H9 (cell line): Measurements from ENCODE around the gene NAGLU. TPM values are rescaled to one million over a fixed set of nuclear protein-coding genes. Genes with fewer than 3 reads are reported as not detected.
A peak's percentile ranks its signal among the peaks of the same experiment; 100 is the strongest.

Experiments used
- DNase-seq: peaks from one replicate; pipeline ENCODE4 v3.0.0-alpha.2; 2017
- H2AFZ ChIP-seq: one replicate; pipeline ENCODE4 v1.6.1; 2013; ENCODE audit warnings: mild to moderate bottlenecking, low read length, control low read depth, moderate library complexity
- H2AK5ac ChIP-seq: 2 replicates; pipeline ENCODE4 v1.6.1; 2013; ENCODE audit warnings: low read length, control low read depth, mixed read lengths; ENCODE audit not compliant: insufficient read length
- H2BK120ac ChIP-seq: one replicate; pipeline ENCODE4 v1.6.1; 2013; ENCODE audit warnings: low read depth, mild to moderate bottlenecking, low read length, control low read depth, inconsistent platforms; ENCODE audit not compliant: poor library complexity, severe bottlenecking
- H2BK12ac ChIP-seq: 2 replicates; pipeline ENCODE4 v1.6.1; 2013; ENCODE audit warnings: low read length, control low read depth, mixed read lengths, low read depth; ENCODE audit not compliant: insufficient read length
- H2BK15ac ChIP-seq: 2 replicates; pipeline ENCODE4 v1.6.1; 2013; ENCODE audit warnings: low read depth, low read length, control low read depth
- H2BK20ac ChIP-seq: one replicate; pipeline ENCODE4 v1.6.1; 2013; ENCODE audit warnings: low read depth, mild to moderate bottlenecking, low read length, control low read depth, inconsistent platforms; ENCODE audit not compliant: poor library complexity, severe bottlenecking
- H2BK5ac ChIP-seq: 2 replicates; pipeline ENCODE4 v1.6.1; 2013; ENCODE audit warnings: low read length, control low read depth, mixed read lengths; ENCODE audit not compliant: insufficient read length
- H3K14ac ChIP-seq: 2 replicates; pipeline ENCODE4 v1.6.1; 2013; ENCODE audit warnings: low read length, control low read depth; ENCODE audit not compliant: insufficient read depth
- H3K18ac ChIP-seq: 2 replicates; pipeline ENCODE4 v1.6.1; 2013; ENCODE audit warnings: low read depth, mild to moderate bottlenecking, mixed read lengths, low read length, control low read depth; ENCODE audit not compliant: insufficient read length
- H3K23ac ChIP-seq: 2 replicates; pipeline ENCODE4 v1.6.1; 2013; ENCODE audit warnings: low read length, control low read depth, mixed read lengths, low read depth; ENCODE audit not compliant: insufficient read length
- H3K23me2 ChIP-seq: 2 replicates; pipeline ENCODE4 v1.6.1; 2013; ENCODE audit warnings: low read depth, mild to moderate bottlenecking, mixed read lengths, low read length, control low read depth; ENCODE audit not compliant: insufficient read length, poor library complexity, severe bottlenecking
- H3K27ac ChIP-seq: 2 replicates; pipeline ENCODE4 v1.5.1; 2013; ENCODE audit warnings: low read length, control low read depth, mixed read lengths, low read depth; ENCODE audit not compliant: insufficient read length
- H3K27me3 ChIP-seq: 2 replicates; pipeline ENCODE4 v1.6.1; 2013; ENCODE audit warnings: low read length, control low read depth, inconsistent platforms; ENCODE audit not compliant: insufficient read depth
- H3K4ac ChIP-seq: 2 replicates; pipeline ENCODE4 v1.6.1; 2013; ENCODE audit warnings: low read depth, mild to moderate bottlenecking, control low read depth, inconsistent platforms, low read length, moderate library complexity
- H3K4me1 ChIP-seq: 2 replicates; pipeline ENCODE4 v1.6.1; 2013; ENCODE audit warnings: low read length, control low read depth, inconsistent platforms; ENCODE audit not compliant: insufficient read depth
- H3K4me2 ChIP-seq: 2 replicates; pipeline ENCODE4 v1.6.1; 2013; ENCODE audit warnings: low read length, control low read depth, mixed read lengths; ENCODE audit not compliant: insufficient read length, insufficient read depth
- H3K56ac ChIP-seq: 2 replicates; pipeline ENCODE4 v1.6.1; 2013; ENCODE audit warnings: low read depth, mild to moderate bottlenecking, mixed read lengths, low read length, control low read depth; ENCODE audit not compliant: insufficient read length
- H3K79me1 ChIP-seq: 2 replicates; pipeline ENCODE4 v1.6.1; 2013; ENCODE audit warnings: low read depth, mild to moderate bottlenecking, moderate library complexity, low read length, control low read depth, inconsistent platforms; ENCODE audit not compliant: insufficient read depth, poor library complexity, severe bottlenecking
- H3K79me2 ChIP-seq: 2 replicates; pipeline ENCODE4 v1.6.1; 2013; ENCODE audit warnings: low read length, control low read depth, inconsistent platforms; ENCODE audit not compliant: insufficient read depth
- H3K9ac ChIP-seq: 2 replicates; pipeline ENCODE4 v1.6.1; 2013; ENCODE audit warnings: low read length, control low read depth, mixed read lengths; ENCODE audit not compliant: insufficient read length; ENCODE audit errors: extremely low read depth
- H3K9me3 ChIP-seq: one replicate; pipeline ENCODE4 v1.6.1; 2013; ENCODE audit warnings: low read depth, low read length, inconsistent platforms; ENCODE audit not compliant: control insufficient read depth
- H3T11ph ChIP-seq: one replicate; pipeline ENCODE4 v1.6.1; 2013; ENCODE audit warnings: mild to moderate bottlenecking, low read length, control low read depth, inconsistent platforms
- H4K20me1 ChIP-seq: one replicate; pipeline ENCODE4 v1.6.1; 2013; ENCODE audit not compliant: control insufficient read depth, insufficient read length, insufficient read depth
- H4K5ac ChIP-seq: 2 replicates; pipeline ENCODE4 v1.6.1; 2013; ENCODE audit warnings: low read depth, mild to moderate bottlenecking, mixed read lengths, low read length, control low read depth; ENCODE audit not compliant: insufficient read length
- H4K8ac ChIP-seq: replicated peaks from 2 replicates; pipeline ENCODE4 v1.6.1; 2013; ENCODE audit warnings: low read length, control low read depth, mixed read lengths, low read depth; ENCODE audit not compliant: insufficient read length
- H4K91ac ChIP-seq: 2 replicates; pipeline ENCODE4 v1.6.1; 2013; ENCODE audit warnings: low read depth, mild to moderate bottlenecking, moderate library complexity, mixed read lengths, low read length, control low read depth; ENCODE audit not compliant: insufficient read length
- H3K27ac Mint-ChIP-seq, 3 experiments: 2 replicates in 2 of 3; 3 replicates in 1 of 3; pipeline ENCODE4 v1.8.0; 2020 to 2021; ENCODE audit warnings: mixed read lengths in 3 of 3, mild to moderate bottlenecking in 1 of 3, moderate library complexity in 1 of 3
- H3K27me3 Mint-ChIP-seq: 2 replicates; pipeline ENCODE4 v1.8.0; 2021; ENCODE audit warnings: low read depth, mild to moderate bottlenecking, moderate library complexity, mixed read lengths
- H3K36me3 Mint-ChIP-seq, 3 experiments: 2 replicates in 2 of 3; 3 replicates in 1 of 3; pipeline ENCODE4 v1.8.0; 2020 to 2021; ENCODE audit warnings: low read depth in 3 of 3, mixed read lengths in 3 of 3; ENCODE audit not compliant: insufficient read depth in 1 of 3
- H3K4me1 Mint-ChIP-seq, 2 experiments: 2 replicates each; pipeline ENCODE4 v1.8.0; 2020; ENCODE audit warnings: mixed read lengths in 2 of 2
- H3K4me3 Mint-ChIP-seq, 2 experiments: 2 replicates in 1 of 2; 3 replicates in 1 of 2; pipeline ENCODE4 v1.8.0; 2020 to 2021; ENCODE audit warnings: mild to moderate bottlenecking in 2 of 2, mixed read lengths in 2 of 2, moderate library complexity in 1 of 2
- H3K9me3 Mint-ChIP-seq, 2 experiments: 2 replicates in 1 of 2; 3 replicates in 1 of 2; pipeline ENCODE4 v1.8.0; 2020; ENCODE audit warnings: mild to moderate bottlenecking in 2 of 2, mixed read lengths in 2 of 2, moderate library complexity in 1 of 2
- CTCF ChIP-seq: fragments of 200-600 bp; sonication (generic); conservative IDR thresholded peaks from 3 replicates; pipeline ENCODE4 v1.8.0; 2021; ENCODE audit warnings: antibody characterized with exemption, mild to moderate bottlenecking
- WGBS: extraction: QIAGEN DNeasy Blood & Tissue Kit; methylation state at CpG from one replicate; pipeline ENCODE4 v1.1.7; 2013; ENCODE audit warnings: missing lambda C conversion rate, low lambda C conversion rate, mixed read lengths; ENCODE audit not compliant: insufficient read length; ENCODE audit errors: extremely low coverage; 5-methylcytosine and 5-hydroxymethylcytosine counted together
- total RNA-seq: library from RNA; stranded (reverse); gene quantifications from 2 replicates; pipeline ENCODE4 v1.2.1, GENCODE V29; 2021

NAGLU gene
- total RNA-seq, 1 experiment from 2014 or later: 23.5 TPM

- no peak overlapping the region for H3K18ac ChIP-seq
- H4K91ac ChIP-seq: no peak overlapping the region
- peaks cover 7% of the 10 kb centered on the region; the same call in 1 of the 2 replicates for H3K79me2 ChIP-seq
- H2AK5ac ChIP-seq: no peak overlapping the region
- H3T11ph ChIP-seq: no peak overlapping the region
- no peak overlapping the region for H3K14ac ChIP-seq
- no peak for DNase-seq
- Mint-ChIP-seq H3K27ac (no peak overlapping the region), H3K4me1 (peaks cover 17 to 25% of the 10 kb centered on the region in 2 experiments), H3K27me3 (no peaks in the 10 kb centered on the region), H3K9me3 (no peaks in the 10 kb centered on the region), H3K4me3 (peak overlapping the region; percentile 94 to 95), H3K36me3 (peaks cover 6 to 38% (median 30%) of the 10 kb centered on the region in 3 experiments)
- no peak overlapping the region for H3K4ac ChIP-seq
- H3K27ac ChIP-seq: no peak overlapping the region
- peaks cover 2% of the 10 kb centered on the region; the same call in 1 of the 2 replicates for H3K4me1 ChIP-seq
- no peak overlapping the region for H3K56ac ChIP-seq
- TF ChIP-seq CTCF: no peak
- H2BK120ac ChIP-seq: no peak overlapping the region
- no peak overlapping the region for H4K5ac ChIP-seq
- no peak overlapping the region for H3K4me2 ChIP-seq
- no peaks in the 10 kb centered on the region for H4K20me1 ChIP-seq
- H2AFZ ChIP-seq: no peak overlapping the region
- H3K23me2 ChIP-seq: peaks cover 16% of the 10 kb centered on the region
- H2BK20ac ChIP-seq: no peak overlapping the region
- H3K9ac ChIP-seq: no peak overlapping the region
- no peak overlapping the region for H2BK12ac ChIP-seq
- no peak overlapping the region for H4K8ac ChIP-seq
- peaks cover 4% of the 10 kb centered on the region for H3K79me1 ChIP-seq
- no CpG with 5 or more reads among the region's 9 CpGs for WGBS
- H2BK5ac ChIP-seq: no peak overlapping the region
- no peaks in the 10 kb centered on the region for H3K27me3 ChIP-seq
- no peak overlapping the region for H2BK15ac ChIP-seq
- no peak overlapping the region for H3K23ac ChIP-seq
- H3K9me3 ChIP-seq: no peaks in the 10 kb centered on the region
These were observed 27.9 kb downstream of the NAGLU start for GRCh38 chr17:42563950-42564349.
